GM12872 (cell line): ENCODE results near the gene FABP1.

ENCODE experiments used
- CTCF ChIP-seq: IDR thresholded peaks from 3 replicates; pipeline ENCODE4 v1.5.1; 2011; ENCODE audit warnings: low read depth, mild to moderate bottlenecking, low read length, moderate library complexity; ENCODE audit not compliant: insufficient read depth

The FABP1 gene

GRCh38 chr2:88095022-88095421 lies 32.8 kb downstream of the FABP1 start:
- TF ChIP-seq CTCF, result no peak

- no peak for TF ChIP-seq CTCF
These were observed 35.1 kb downstream of the FABP1 start for GRCh38 chr2:88092773-88093172.

- TF ChIP-seq CTCF, result no peak
These were observed 35.9 kb downstream of the FABP1 start for GRCh38 chr2:88091943-88092342.

- no peak for TF ChIP-seq CTCF
These were observed 37.2 kb downstream of the FABP1 start for GRCh38 chr2:88090446-88091283.

- no peak for TF ChIP-seq CTCF
These were observed 38.9 kb downstream of the FABP1 start for GRCh38 chr2:88088999-88089398.

GRCh38 chr2:88087763-88088162 lies 40.1 kb downstream of the FABP1 start:
- no peak for TF ChIP-seq CTCF

GRCh38 chr2:88087073-88087472 lies 40.8 kb downstream of the FABP1 start:
- no peak for TF ChIP-seq CTCF

- no peak for TF ChIP-seq CTCF
These were observed 41.5 kb downstream of the FABP1 start for GRCh38 chr2:88086401-88086800.
